Activated naive CD8-positive, alpha-beta T cell treated with anti-CD3 and anti-CD28 coated beads, Interleukin-2, amount 50 U/mL, for 24 hours (primary cell): ENCODE data around the gene WNT5B.

Experiments used
- ATAC-seq: fragments of 150-1000 bp; cut with Tn5 transposase; one replicate; pipeline ENCODE4 v1.10.0; 2021
- DNase-seq: peaks from one replicate; pipeline ENCODE4 v3.0.0; 2021
- H3K27ac Mint-ChIP-seq: one replicate; pipeline ENCODE4 v1.8.0; 2021; ENCODE audit warnings: mild to moderate bottlenecking, mixed read lengths
- H3K27me3 Mint-ChIP-seq: one replicate; pipeline ENCODE4 v1.8.0; 2021; ENCODE audit warnings: mixed read lengths
- H3K36me3 Mint-ChIP-seq: one replicate; pipeline ENCODE4 v1.8.0; 2021; ENCODE audit warnings: low read depth, mixed read lengths
- H3K4me1 Mint-ChIP-seq: one replicate; pipeline ENCODE4 v1.8.0; 2021; ENCODE audit warnings: mixed read lengths
- H3K4me3 Mint-ChIP-seq: one replicate; pipeline ENCODE4 v1.8.0; 2021; ENCODE audit warnings: mild to moderate bottlenecking, moderate library complexity, mixed read lengths
- H3K9me3 Mint-ChIP-seq: one replicate; pipeline ENCODE4 v1.8.0; 2021; ENCODE audit warnings: mixed read lengths

The WNT5B gene

GRCh38 chr12:1630827-1631591 is 2.0 kb downstream of the WNT5B start:
- Mint-ChIP-seq H3K4me1 (peaks cover 10% of the 10 kb centered on the region), H3K36me3 (no peaks in the 10 kb centered on the region), H3K27ac (no peak overlapping the region), H3K9me3 (no peaks in the 10 kb centered on the region), H3K4me3 (peak overlapping the region; percentile 42), H3K27me3 (peaks cover 59% of the 10 kb centered on the region)
- no peak for DNase-seq
- ATAC-seq, result no peak

DNA sequence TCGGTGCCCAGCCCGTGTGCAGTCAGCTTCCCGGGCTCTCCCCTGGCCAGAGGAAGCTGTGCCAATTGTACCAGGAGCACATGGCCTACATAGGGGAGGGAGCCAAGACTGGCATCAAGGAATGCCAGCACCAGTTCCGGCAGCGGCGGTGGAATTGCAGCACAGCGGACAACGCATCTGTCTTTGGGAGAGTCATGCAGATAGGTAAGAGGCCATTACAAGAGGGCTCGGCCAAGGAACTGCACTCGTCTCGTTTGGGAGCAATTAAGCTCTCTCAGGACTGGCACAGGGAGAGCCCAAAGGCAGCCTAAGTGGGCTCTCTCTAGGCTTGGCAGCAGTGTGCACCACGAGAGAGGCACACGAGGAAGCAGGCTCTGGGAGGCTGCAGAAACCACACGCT is 3.7 kb downstream of the WNT5B start:
- Mint-ChIP-seq H3K4me3 (no peak overlapping the region), H3K9me3 (no peaks in the 10 kb centered on the region), H3K36me3 (no peaks in the 10 kb centered on the region), H3K27me3 (peaks cover 53% of the 10 kb centered on the region), H3K27ac (no peak overlapping the region), H3K4me1 (peaks cover 10% of the 10 kb centered on the region)
- no peak for DNase-seq
- ATAC-seq, result no peak

DNA sequence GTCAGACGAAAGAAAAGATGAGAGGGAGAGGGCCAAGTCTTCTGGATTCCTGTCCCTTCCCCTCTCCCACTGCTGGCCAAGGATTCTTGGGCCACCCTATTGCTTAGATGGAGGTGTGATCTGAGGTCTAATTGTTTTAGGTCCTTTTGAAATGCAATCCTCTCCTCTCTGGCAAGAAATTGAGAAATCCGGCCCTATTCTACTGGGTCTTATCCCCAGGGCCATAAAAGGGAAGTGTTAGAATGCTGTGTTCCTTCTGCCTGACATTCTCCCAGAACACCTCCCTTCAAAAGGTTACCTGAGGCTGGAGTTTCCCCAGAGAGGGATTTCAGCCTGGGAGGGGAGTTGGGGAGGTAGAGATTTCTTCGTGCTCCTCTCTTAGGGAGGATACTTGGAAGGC is 4.4 kb downstream of the WNT5B start:
- Mint-ChIP-seq H3K27me3 (peaks cover 48% of the 10 kb centered on the region), H3K4me1 (peaks cover 10% of the 10 kb centered on the region), H3K27ac (no peak overlapping the region), H3K36me3 (no peaks in the 10 kb centered on the region), H3K9me3 (no peaks in the 10 kb centered on the region), H3K4me3 (no peak overlapping the region)
- ATAC-seq (no peak), DNase-seq (no peak)

- Mint-ChIP-seq H3K4me3 (no peak overlapping the region), H3K4me1 (peaks cover 9% of the 10 kb centered on the region), H3K36me3 (no peaks in the 10 kb centered on the region), H3K27me3 (peaks cover 43% of the 10 kb centered on the region), H3K9me3 (no peaks in the 10 kb centered on the region), H3K27ac (no peak overlapping the region)
- DNase-seq (no peak), ATAC-seq (no peak)
Measured at GRCh38 chr12:1634149-1634548, 5.1 kb downstream of the WNT5B start.

DNA sequence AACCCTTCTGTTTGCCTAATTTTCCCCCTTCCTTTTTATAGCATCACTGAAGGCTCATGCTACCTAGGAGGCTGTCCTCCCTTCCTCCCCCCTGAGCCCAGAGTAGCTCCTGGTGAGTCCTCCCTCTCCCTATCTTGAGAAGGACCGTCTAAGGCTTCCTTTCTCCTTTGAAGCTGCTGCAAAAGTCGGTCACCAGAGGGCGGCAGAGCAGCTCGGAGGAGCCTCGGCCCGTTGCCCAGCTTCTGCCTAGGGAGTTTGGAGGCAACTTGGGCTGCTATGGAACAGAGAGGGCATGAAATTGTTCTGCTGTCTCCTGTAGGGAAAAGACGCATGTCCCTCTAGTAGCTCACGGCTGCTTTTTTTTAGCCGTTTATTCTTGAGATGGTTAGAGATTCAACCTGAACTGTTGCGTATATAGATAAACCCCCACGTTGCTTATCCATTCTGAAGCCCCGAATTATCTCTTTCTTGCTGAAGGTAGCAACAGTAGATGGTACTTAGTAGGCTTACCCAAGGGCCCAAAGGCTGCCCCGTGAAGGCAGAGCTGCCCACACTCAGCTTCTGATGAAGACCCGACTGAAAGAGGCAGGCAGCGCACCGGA is 5.7 kb downstream of the WNT5B start:
- peaks cover 7% of the 10 kb centered on the region for H3K4me1 Mint-ChIP-seq
- no peak overlapping the region for H3K27ac Mint-ChIP-seq
- DNase-seq (peak; percentile 69), ATAC-seq (peak; percentile 64)
- H3K36me3 Mint-ChIP-seq, result no peaks in the 10 kb centered on the region
- no peaks in the 10 kb centered on the region for H3K9me3 Mint-ChIP-seq
- peaks cover 38% of the 10 kb centered on the region for H3K27me3 Mint-ChIP-seq
- no peak overlapping the region for H3K4me3 Mint-ChIP-seq

GRCh38 chr12:1635301-1636095 is 6.5 kb downstream of the WNT5B start:
- H3K27ac Mint-ChIP-seq, result no peak overlapping the region
- peaks cover 31% of the 10 kb centered on the region for H3K27me3 Mint-ChIP-seq
- no peak for DNase-seq
- ATAC-seq, result no peak
- no peak overlapping the region for H3K4me3 Mint-ChIP-seq
- no peaks in the 10 kb centered on the region for H3K9me3 Mint-ChIP-seq
- H3K36me3 Mint-ChIP-seq, result no peaks in the 10 kb centered on the region
- H3K4me1 Mint-ChIP-seq, result peaks cover 6% of the 10 kb centered on the region

- H3K27me3 Mint-ChIP-seq, result peaks cover 13% of the 10 kb centered on the region
- no peaks in the 10 kb centered on the region for H3K36me3 Mint-ChIP-seq
- H3K9me3 Mint-ChIP-seq, result no peaks in the 10 kb centered on the region
- H3K4me3 Mint-ChIP-seq, result no peak overlapping the region
- DNase-seq, result no peak
- H3K27ac Mint-ChIP-seq, result no peak overlapping the region
- no peak for ATAC-seq
- H3K4me1 Mint-ChIP-seq, result no peaks in the 10 kb centered on the region
Measured at GRCh38 chr12:1638203-1638602, 9.2 kb downstream of the WNT5B start.

DNA sequence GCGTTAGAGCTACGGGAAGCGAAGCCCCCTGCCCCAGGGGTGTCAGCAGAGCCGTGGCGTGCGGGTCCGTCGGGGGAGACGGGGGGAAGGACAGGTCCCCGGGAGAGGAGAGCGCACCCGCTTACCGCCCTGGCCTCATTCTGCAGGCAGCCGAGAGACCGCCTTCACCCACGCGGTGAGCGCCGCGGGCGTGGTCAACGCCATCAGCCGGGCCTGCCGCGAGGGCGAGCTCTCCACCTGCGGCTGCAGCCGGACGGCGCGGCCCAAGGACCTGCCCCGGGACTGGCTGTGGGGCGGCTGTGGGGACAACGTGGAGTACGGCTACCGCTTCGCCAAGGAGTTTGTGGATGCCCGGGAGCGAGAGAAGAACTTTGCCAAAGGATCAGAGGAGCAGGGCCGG is 10.5 kb downstream of the WNT5B start:
- Mint-ChIP-seq H3K27me3 (peaks cover 8% of the 10 kb centered on the region), H3K4me1 (no peaks in the 10 kb centered on the region), H3K9me3 (no peaks in the 10 kb centered on the region), H3K36me3 (no peaks in the 10 kb centered on the region), H3K4me3 (no peak overlapping the region), H3K27ac (no peak overlapping the region)
- ATAC-seq (no peak), DNase-seq (no peak)

GRCh38 chr12:1640328-1641234 is 11.6 kb downstream of the WNT5B start:
- H3K4me1 Mint-ChIP-seq, result peaks cover 4% of the 10 kb centered on the region
- peaks cover 2% of the 10 kb centered on the region for H3K27me3 Mint-ChIP-seq
- H3K9me3 Mint-ChIP-seq, result no peaks in the 10 kb centered on the region
- no peaks in the 10 kb centered on the region for H3K36me3 Mint-ChIP-seq
- no peak for DNase-seq
- H3K27ac Mint-ChIP-seq, result no peak overlapping the region
- no peak overlapping the region for H3K4me3 Mint-ChIP-seq
- ATAC-seq, result no peak

- DNase-seq (no peak), ATAC-seq (no peak)
- peaks cover 6% of the 10 kb centered on the region for H3K4me1 Mint-ChIP-seq
- no peaks in the 10 kb centered on the region for H3K36me3 Mint-ChIP-seq
- H3K4me3 Mint-ChIP-seq, result no peak overlapping the region
- H3K27me3 Mint-ChIP-seq, result peaks cover 2% of the 10 kb centered on the region
- H3K27ac Mint-ChIP-seq, result no peak overlapping the region
- no peaks in the 10 kb centered on the region for H3K9me3 Mint-ChIP-seq
Measured at GRCh38 chr12:1642513-1642912, 13.5 kb downstream of the WNT5B start.

DNA sequence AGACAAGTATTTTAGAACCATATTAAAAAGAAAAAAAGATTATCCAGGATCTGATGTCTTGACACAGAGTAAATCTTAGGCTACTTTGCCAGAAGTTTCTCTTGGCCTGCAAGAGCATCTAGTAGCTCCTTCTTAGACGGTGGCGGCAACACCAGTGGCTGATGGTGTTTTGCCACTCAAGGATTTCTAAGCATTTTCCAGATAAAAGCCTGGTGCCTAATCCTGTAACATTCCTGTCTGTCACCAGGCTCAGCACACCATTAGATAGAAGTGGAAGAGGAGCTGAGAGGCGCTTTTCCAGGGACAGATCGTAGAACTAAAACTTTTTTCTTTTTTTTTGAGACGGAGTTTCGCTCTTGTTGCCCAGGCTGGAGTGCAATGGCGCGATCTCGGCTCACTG is 14.0 kb downstream of the WNT5B start:
- Mint-ChIP-seq H3K4me1 (peaks cover 6% of the 10 kb centered on the region), H3K9me3 (no peaks in the 10 kb centered on the region), H3K4me3 (no peak overlapping the region), H3K27ac (no peak overlapping the region), H3K27me3 (peaks cover 2% of the 10 kb centered on the region), H3K36me3 (no peaks in the 10 kb centered on the region)
- DNase-seq (no peak), ATAC-seq (no peak)

- no peaks in the 10 kb centered on the region for H3K36me3 Mint-ChIP-seq
- DNase-seq, result no peak
- H3K27ac Mint-ChIP-seq, result no peak overlapping the region
- peaks cover 6% of the 10 kb centered on the region for H3K4me1 Mint-ChIP-seq
- ATAC-seq, result no peak
- no peaks in the 10 kb centered on the region for H3K9me3 Mint-ChIP-seq
- peaks cover 2% of the 10 kb centered on the region for H3K27me3 Mint-ChIP-seq
- no peak overlapping the region for H3K4me3 Mint-ChIP-seq
Measured at GRCh38 chr12:1643905-1644533, 15.0 kb downstream of the WNT5B start.

DNA sequence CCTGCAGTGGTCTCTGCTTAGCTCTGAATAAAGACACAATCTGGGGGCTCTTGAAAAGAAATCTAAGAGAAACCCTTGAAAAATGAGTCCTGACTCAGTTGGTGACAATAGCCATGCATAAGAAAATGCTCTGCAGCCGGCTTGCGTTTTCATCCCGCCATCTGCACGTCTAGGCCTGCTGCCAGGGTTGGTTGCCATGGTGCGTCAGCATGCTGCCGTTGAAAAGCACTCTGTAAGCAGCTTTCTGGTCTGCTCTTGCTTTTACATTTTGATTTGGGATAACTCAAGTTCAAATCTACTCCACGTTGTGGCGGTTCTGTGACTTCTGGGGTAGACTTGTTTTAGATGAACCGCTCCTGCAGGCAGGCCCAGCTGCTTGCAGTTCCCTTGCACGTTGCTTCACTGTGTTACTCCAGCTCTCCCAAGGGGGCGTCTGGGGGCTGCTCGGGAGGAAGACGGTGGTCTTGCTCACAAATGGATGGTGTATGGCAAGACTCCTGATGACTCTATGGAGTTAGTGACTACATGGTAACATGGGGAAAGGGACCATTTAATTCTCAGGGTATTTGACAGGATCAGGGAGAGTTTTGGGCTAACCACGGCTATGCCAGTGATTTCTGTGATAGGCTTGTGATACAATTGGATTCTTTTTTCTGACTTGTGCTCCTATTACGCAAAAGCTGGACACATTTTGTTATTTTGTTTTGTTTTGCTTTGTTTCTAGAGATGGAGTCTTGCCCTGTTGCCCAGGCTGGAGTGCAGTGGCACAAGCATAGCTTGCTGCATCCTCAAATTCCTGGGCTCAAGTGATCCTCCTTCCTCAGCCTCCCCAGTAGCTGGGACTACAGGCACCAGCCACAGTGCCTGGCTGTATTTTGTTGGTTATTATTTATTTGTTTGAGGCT is 15.8 kb downstream of the WNT5B start:
- Mint-ChIP-seq H3K36me3 (no peaks in the 10 kb centered on the region), H3K27me3 (peaks cover 6% of the 10 kb centered on the region), H3K4me1 (peaks cover 6% of the 10 kb centered on the region), H3K4me3 (no peak overlapping the region), H3K9me3 (no peaks in the 10 kb centered on the region), H3K27ac (no peak overlapping the region)
- no peak for DNase-seq
- no peak for ATAC-seq
